ENCODE data around the gene BACH1.

BACH1 gene

GRCh38 chr21:29330797-29331196 is 32.1 kb downstream of the BACH1 start:
- H3K27ac ChIP-seq: no peak overlapping the region
- TF ChIP-seq CTCF (IDR thresholded peaks at IDR 0.05): no peak
- no peak overlapping the region for H3K4me3 ChIP-seq (ENCODE audit: low read depth in 1 of 2, low read length in 1 of 2)
- no peaks in the 10 kb centered on the region for H3K27me3 ChIP-seq
- H3K4me1 ChIP-seq (ENCODE audit: control insufficient read depth in 1 of 2, insufficient read depth in 1 of 2, low read depth in 1 of 2, low read length in 1 of 2): peaks cover 7 to 9% of the 10 kb centered on the region in 2 experiments
- H3K9me3 ChIP-seq: no peaks in the 10 kb centered on the region
- peaks cover 85% of the 10 kb centered on the region for H3K36me3 ChIP-seq

GRCh38 chr21:29332461-29333362 is 34.0 kb downstream of the BACH1 start:
- no peaks in the 10 kb centered on the region for H3K9me3 ChIP-seq
- no peak overlapping the region for H3K4me3 ChIP-seq (ENCODE audit: low read depth in 1 of 2, low read length in 1 of 2)
- H3K27ac ChIP-seq: peak overlapping the region; percentile 10

GRCh38 chr21:29333406-29333805 is 34.7 kb downstream of the BACH1 start:
- Histone ChIP-seq H3K4me3 (ENCODE audit: low read depth in 1 of 2, low read length in 1 of 2) (no peak overlapping the region), H3K4me1 (ENCODE audit: control insufficient read depth in 1 of 2, insufficient read depth in 1 of 2, low read depth in 1 of 2, low read length in 1 of 2) (peaks cover 7 to 9% of the 10 kb centered on the region in 2 experiments), H3K27ac (peak overlapping the region; percentile 0), H3K36me3 (peaks cover 72% of the 10 kb centered on the region), H3K27me3 (no peaks in the 10 kb centered on the region), H3K9me3 (no peaks in the 10 kb centered on the region)
- TF ChIP-seq CTCF (IDR thresholded peaks at IDR 0.05): no peak

More at GRCh38 chr21:29332461-29333362, 34.0 kb downstream of the BACH1 start:
- TF ChIP-seq CTCF (IDR thresholded peaks at IDR 0.05): no peak
- H3K36me3 ChIP-seq: peaks cover 72% of the 10 kb centered on the region
- H3K4me1 ChIP-seq (ENCODE audit: control insufficient read depth in 1 of 2, insufficient read depth in 1 of 2, low read depth in 1 of 2, low read length in 1 of 2): peaks cover 7 to 9% of the 10 kb centered on the region in 2 experiments
- no peaks in the 10 kb centered on the region for H3K27me3 ChIP-seq

GRCh38 chr21:29334717-29335428 is 36.2 kb downstream of the BACH1 start:
- peaks cover 63% of the 10 kb centered on the region for H3K36me3 ChIP-seq
- H3K27ac ChIP-seq: peak overlapping the region; percentile 51
- TF ChIP-seq CTCF (IDR thresholded peaks at IDR 0.05): no peak
- H3K4me3 ChIP-seq (ENCODE audit: low read depth in 1 of 2, low read length in 1 of 2): no peak overlapping the region
- H3K9me3 ChIP-seq: no peaks in the 10 kb centered on the region
- H3K27me3 ChIP-seq: no peaks in the 10 kb centered on the region
- H3K4me1 ChIP-seq (ENCODE audit: control insufficient read depth in 1 of 2, insufficient read depth in 1 of 2, low read depth in 1 of 2, low read length in 1 of 2): peaks cover 7 to 9% of the 10 kb centered on the region in 2 experiments

GRCh38 chr21:29335720-29336119 is 37.0 kb downstream of the BACH1 start:
- no peak overlapping the region for H3K4me3 ChIP-seq (ENCODE audit: low read depth in 1 of 2, low read length in 1 of 2)
- TF ChIP-seq CTCF (IDR thresholded peaks at IDR 0.05): no peak
- H3K27ac ChIP-seq: peak overlapping the region; percentile 51
- H3K4me1 ChIP-seq (ENCODE audit: control insufficient read depth in 1 of 2, insufficient read depth in 1 of 2, low read depth in 1 of 2, low read length in 1 of 2): peaks cover 7 to 9% of the 10 kb centered on the region in 2 experiments
- peaks cover 59% of the 10 kb centered on the region for H3K36me3 ChIP-seq
- no peaks in the 10 kb centered on the region for H3K9me3 ChIP-seq
- no peaks in the 10 kb centered on the region for H3K27me3 ChIP-seq

All from neutrophil (primary cell).